Fibroblast of lung (primary cell): Measurements from ENCODE around the gene TMPRSS15.

Experiments
- EZH2 ChIP-seq: IDR thresholded peaks from 2 replicates; pipeline ENCODE4 v1.5.1; 2012; ENCODE audit warnings: low read length, control low read depth, mild to moderate bottlenecking; ENCODE audit errors: missing control alignments
- TF ChIP-seq, protein P1 (sequence below), 2 donors: IDR thresholded peaks in 1 of 2; conservative IDR thresholded peaks in 1 of 2; 1 replicate in 1 of 2; 2 replicates in 1 of 2; pipeline ENCODE4 v1.5.1; 2011 to 2012; ENCODE audit warnings: low read length in 2 of 2, control low read depth in 1 of 2, inconsistent platforms in 1 of 2, low read depth in 1 of 2, mild to moderate bottlenecking in 1 of 2

DNA sequence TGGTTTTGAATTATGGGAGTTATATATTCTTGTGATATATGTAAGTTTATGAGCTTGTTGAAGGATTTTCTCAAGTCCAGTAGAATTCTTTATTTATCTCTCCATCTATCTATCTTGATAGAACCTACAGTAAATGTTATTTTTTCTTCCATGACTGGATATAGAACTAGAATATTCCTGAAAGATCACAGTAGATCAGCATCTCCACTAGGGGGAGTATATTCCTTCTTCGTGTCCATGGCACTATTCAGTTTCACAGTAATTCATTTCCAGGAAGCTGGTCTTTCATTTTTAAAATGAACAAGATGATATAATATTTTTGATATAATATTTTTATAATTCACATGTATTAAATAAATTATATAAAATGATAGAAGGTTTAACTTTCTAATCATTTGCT lies 18.8 kb downstream of the TMPRSS15 start:
- TF ChIP-seq, protein P1, sequence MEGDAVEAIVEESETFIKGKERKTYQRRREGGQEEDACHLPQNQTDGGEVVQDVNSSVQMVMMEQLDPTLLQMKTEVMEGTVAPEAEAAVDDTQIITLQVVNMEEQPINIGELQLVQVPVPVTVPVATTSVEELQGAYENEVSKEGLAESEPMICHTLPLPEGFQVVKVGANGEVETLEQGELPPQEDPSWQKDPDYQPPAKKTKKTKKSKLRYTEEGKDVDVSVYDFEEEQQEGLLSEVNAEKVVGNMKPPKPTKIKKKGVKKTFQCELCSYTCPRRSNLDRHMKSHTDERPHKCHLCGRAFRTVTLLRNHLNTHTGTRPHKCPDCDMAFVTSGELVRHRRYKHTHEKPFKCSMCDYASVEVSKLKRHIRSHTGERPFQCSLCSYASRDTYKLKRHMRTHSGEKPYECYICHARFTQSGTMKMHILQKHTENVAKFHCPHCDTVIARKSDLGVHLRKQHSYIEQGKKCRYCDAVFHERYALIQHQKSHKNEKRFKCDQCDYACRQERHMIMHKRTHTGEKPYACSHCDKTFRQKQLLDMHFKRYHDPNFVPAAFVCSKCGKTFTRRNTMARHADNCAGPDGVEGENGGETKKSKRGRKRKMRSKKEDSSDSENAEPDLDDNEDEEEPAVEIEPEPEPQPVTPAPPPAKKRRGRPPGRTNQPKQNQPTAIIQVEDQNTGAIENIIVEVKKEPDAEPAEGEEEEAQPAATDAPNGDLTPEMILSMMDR (conservative IDR thresholded peaks at IDR 0.05 in 1 of 2, IDR thresholded peaks at IDR 0.05 in 1 of 2; ENCODE audit: low read depth in 1 of 2, low read length in 2 of 2): peak in 1 of 2 donors; percentile 27
- TF ChIP-seq EZH2: no peak
